C4-2B (cell line): Measurements from ENCODE around the gene PNPLA5.

ENCODE experiments used
- CTCF ChIP-seq: fragments of 450-650 bp; conservative IDR thresholded peaks from 2 replicates; pipeline ENCODE4 v1.5.1; 2017; ENCODE audit warnings: mild to moderate bottlenecking
- ZFX ChIP-seq: fragments of 450-650 bp; IDR thresholded peaks from 2 replicates; pipeline ENCODE4 v1.6.1; 2017

GRCh38 chr22:43831561-43832392 lies 60.0 kb downstream of the PNPLA5 start:
- TF ChIP-seq CTCF = no peak
- no peak for TF ChIP-seq ZFX
